ENCODE results near the gene MYO1C.
A peak's percentile ranks its signal among the peaks of the same experiment; 100 is the strongest.

GRCh38 chr17:1455291-1455796 lies 37.1 kb downstream of the MYO1C start:
- TF ChIP-seq ZBTB43 (CRISPR knock-in tag; IDR thresholded peaks at IDR 0.05) = no peak
- TF ChIP-seq, protein P1, sequence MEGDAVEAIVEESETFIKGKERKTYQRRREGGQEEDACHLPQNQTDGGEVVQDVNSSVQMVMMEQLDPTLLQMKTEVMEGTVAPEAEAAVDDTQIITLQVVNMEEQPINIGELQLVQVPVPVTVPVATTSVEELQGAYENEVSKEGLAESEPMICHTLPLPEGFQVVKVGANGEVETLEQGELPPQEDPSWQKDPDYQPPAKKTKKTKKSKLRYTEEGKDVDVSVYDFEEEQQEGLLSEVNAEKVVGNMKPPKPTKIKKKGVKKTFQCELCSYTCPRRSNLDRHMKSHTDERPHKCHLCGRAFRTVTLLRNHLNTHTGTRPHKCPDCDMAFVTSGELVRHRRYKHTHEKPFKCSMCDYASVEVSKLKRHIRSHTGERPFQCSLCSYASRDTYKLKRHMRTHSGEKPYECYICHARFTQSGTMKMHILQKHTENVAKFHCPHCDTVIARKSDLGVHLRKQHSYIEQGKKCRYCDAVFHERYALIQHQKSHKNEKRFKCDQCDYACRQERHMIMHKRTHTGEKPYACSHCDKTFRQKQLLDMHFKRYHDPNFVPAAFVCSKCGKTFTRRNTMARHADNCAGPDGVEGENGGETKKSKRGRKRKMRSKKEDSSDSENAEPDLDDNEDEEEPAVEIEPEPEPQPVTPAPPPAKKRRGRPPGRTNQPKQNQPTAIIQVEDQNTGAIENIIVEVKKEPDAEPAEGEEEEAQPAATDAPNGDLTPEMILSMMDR (IDR thresholded peaks at IDR 0.05) = 0 out of 2 replicates have a peak, but pooled peaks have one; percentile 19
- TF ChIP-seq E2F5 (CRISPR knock-in tag; IDR thresholded peaks at IDR 0.05) = no peak
- TF ChIP-seq NR3C1 (CRISPR knock-in tag; conservative IDR thresholded peaks at IDR 0.05; ENCODE audit: low read depth) = no peak
- TF ChIP-seq, protein P2, sequence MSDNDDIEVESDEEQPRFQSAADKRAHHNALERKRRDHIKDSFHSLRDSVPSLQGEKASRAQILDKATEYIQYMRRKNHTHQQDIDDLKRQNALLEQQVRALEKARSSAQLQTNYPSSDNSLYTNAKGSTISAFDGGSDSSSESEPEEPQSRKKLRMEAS (CRISPR knock-in tag; IDR thresholded peaks at IDR 0.05) = no peak
- no peak for TF ChIP-seq GABPB1 (CRISPR knock-in tag; IDR thresholded peaks at IDR 0.05)
- TF ChIP-seq PRRX2 (CRISPR knock-in tag; IDR thresholded peaks at IDR 0.05) = no peak
- no peak for TF ChIP-seq NR2C2 (CRISPR knock-in tag; IDR thresholded peaks at IDR 0.05)
- no peak for TF ChIP-seq ZNF416 (CRISPR knock-in tag; IDR thresholded peaks at IDR 0.05)
- no peak for TF ChIP-seq USF1 (CRISPR knock-in tag; IDR thresholded peaks at IDR 0.05)
- TF ChIP-seq, protein P3, sequence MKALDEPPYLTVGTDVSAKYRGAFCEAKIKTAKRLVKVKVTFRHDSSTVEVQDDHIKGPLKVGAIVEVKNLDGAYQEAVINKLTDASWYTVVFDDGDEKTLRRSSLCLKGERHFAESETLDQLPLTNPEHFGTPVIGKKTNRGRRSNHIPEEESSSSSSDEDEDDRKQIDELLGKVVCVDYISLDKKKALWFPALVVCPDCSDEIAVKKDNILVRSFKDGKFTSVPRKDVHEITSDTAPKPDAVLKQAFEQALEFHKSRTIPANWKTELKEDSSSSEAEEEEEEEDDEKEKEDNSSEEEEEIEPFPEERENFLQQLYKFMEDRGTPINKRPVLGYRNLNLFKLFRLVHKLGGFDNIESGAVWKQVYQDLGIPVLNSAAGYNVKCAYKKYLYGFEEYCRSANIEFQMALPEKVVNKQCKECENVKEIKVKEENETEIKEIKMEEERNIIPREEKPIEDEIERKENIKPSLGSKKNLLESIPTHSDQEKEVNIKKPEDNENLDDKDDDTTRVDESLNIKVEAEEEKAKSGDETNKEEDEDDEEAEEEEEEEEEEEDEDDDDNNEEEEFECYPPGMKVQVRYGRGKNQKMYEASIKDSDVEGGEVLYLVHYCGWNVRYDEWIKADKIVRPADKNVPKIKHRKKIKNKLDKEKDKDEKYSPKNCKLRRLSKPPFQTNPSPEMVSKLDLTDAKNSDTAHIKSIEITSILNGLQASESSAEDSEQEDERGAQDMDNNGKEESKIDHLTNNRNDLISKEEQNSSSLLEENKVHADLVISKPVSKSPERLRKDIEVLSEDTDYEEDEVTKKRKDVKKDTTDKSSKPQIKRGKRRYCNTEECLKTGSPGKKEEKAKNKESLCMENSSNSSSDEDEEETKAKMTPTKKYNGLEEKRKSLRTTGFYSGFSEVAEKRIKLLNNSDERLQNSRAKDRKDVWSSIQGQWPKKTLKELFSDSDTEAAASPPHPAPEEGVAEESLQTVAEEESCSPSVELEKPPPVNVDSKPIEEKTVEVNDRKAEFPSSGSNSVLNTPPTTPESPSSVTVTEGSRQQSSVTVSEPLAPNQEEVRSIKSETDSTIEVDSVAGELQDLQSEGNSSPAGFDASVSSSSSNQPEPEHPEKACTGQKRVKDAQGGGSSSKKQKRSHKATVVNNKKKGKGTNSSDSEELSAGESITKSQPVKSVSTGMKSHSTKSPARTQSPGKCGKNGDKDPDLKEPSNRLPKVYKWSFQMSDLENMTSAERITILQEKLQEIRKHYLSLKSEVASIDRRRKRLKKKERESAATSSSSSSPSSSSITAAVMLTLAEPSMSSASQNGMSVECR (CRISPR knock-in tag; IDR thresholded peaks at IDR 0.05; ENCODE audit: borderline replicate concordance) = no peak; the same call in 1 of the 2 replicates
- TF ChIP-seq ATF1 (CRISPR knock-in tag; IDR thresholded peaks at IDR 0.05) = no peak
- TF ChIP-seq CREM (CRISPR knock-in tag; IDR thresholded peaks at IDR 0.05) = no peak
- TF ChIP-seq PRDM15 (CRISPR knock-in tag; IDR thresholded peaks at IDR 0.05) = no peak

Measured in WTC11 (cell line).